ENCODE data around the gene RPL12.
"Not testable (repeated sequence)": the region's sequence is repeated elsewhere in the genome, so short reads cannot be mapped to it uniquely, and the experiment has no call there.

The RPL12 gene

DNA sequence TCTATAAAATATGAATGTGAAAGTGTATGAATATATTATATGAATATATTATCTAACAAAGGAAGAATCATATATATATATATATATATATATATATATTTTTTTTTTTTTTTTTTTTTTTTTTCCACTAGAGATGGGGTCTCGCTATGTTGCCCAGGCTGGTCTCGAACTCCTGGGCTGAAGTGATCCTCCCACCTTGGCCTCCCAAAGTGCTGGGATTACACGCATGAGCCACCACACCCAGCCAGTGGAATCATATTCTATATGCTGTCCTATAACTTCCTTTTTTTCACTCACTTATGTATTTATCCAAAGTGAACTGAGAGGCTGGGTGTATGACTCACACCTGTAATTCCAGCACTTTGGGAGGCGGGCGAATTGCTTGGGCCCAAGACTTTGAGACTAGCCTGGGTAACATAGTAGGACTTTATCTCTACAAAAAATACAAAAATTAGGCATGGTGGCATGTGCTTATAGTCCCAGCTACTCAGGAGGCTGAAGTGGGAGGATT is 15.3 kb upstream of the RPL12 start:
- DNase-seq: not testable (repeated sequence)

DNA sequence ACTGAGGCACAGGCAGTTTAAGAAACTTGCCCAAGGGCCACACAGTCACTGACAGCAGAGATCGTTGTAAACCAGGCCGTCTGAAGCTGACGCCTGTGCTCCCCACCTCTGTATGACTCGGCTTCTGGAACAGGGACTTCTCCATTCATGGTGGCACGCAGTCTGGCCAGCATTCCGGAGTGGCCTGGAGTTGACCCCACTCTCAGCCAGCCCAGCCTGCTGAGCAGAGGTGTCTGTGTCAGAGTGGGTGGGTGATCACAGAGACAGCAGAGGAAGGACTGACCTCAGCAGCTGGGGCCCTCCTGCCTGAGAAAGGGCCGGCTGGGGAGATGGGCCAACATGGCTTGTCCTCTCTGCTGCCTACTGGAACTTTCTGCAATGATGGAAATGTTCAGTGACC is 12.7 kb upstream of the RPL12 start:
- DNase-seq: no peak

DNA sequence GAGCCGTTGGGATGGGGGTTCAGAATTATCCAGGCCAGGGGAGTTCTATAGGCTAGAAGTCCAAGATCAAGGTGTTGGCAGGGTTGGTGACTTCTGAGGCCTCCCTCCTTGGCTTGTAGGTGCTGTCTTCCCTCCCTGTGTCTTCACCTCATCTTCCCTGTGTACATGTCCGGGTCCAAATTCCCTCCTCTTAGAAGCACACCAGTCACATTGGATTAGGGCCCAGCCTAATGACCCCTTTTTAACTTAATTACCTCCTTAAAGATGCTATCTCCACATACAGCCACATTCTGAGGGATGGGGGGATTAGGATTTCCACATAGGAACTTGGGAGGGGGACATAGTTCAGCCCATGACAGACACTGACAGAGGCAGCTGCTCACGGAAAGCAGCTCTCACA is 12.2 kb upstream of the RPL12 start:
- DNase-seq: no peak

DNA sequence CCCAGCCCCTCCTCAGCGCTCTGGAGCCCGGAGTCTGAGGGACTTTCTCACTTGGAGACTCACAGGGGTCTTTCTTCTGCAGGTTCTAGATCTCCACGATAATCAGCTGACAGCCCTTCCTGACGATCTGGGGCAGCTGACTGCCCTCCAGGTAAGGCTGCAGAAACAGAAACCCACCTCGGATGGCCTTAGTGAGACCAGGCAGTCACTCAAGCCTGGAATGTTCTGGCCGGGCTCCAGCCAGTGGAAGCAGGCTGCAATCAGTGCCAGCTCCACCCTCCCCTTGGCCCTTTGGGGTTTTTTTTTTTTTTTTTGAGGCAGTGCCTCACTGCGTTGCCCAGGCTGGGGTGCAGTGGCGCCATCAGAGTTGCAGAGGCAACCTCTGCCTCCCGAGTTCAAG is 7.7 kb upstream of the RPL12 start:
- no peak for DNase-seq

DNA sequence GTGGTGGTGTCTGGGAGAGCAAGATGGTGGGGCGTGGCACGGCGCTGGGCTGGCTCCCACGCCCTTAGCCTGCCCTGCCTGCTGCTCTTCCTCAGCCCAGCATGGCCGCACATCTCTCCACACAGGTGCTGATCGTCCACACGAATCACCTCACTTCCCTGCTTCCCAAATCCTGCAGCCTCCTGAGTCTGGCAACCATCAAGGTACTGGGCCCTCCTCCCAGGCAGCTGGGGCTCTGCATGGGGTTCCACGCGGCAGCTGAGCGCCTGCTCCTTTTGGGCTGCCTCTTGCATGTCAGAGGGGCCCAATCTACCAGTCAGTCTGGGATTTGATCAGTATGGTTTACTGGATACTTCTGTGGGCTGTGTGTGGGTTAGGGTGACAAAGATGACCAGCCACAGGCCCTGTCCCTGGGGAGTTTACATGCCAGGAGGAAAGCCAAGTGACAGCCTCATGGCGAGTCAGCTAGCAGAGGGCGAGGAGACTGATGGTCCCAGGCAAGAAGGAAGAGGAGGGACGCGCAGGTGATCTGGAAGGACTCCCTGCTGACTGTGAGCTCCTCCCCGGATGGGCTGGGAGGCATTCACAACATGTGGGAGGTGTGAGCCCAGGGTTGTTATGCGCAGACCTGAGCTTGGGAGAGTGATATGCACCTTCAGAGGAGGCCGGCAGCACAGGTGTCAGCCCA is 6.1 kb upstream of the RPL12 start:
- DNase-seq: no peak

DNA sequence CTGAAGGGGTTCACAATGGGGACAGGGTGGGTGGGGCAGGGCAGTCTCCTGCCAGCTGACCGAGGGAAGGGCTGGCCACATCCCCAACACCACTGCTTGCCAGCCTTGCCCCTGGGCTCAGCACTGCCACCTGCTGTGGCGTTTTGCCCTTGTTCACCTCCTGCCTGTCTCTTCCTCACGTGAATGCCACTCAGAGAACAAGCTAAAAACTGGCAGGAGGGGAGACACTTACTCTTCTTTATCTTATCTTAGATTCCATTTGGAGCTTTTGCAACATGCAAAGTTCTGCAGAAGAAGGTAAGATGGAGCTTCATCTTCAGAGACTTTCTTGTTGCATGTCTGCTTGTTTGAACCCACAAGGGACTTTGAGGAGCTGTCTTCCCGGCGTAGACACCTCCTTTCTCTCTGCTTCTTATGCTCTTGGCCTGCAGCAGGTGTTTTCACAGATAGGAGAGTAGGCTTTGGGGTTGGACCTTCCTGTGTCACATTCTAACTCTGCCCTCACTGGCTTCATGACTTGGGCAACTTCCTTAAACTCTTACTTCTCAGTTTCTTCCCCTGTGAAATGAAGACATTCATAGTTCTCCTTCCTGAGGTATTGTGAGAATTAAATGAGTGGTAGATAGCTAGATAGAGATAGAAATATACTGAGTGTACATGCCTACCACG is 4.3 kb upstream of the RPL12 start:
- DNase-seq: no peak

DNA sequence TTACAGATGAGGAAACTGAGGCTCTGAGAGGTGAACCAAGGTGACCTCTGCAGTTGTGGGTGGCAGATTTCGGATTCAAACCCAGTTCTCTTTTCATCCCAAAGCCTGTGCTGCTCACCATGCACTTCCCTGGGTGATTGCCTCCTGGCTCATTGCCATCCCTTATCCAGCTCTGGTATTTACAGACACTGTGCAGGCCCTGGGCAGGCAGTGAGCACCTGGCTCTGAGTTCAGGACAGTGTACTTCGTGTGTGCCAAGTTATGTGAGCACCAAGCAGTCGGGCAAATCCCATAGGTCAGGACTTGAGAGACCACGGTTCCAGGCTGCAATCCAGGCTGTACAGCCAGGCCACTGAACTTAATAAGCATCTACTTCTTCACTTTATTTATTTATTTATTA is 1.5 kb upstream of the RPL12 start:
- no peak for DNase-seq

DNA sequence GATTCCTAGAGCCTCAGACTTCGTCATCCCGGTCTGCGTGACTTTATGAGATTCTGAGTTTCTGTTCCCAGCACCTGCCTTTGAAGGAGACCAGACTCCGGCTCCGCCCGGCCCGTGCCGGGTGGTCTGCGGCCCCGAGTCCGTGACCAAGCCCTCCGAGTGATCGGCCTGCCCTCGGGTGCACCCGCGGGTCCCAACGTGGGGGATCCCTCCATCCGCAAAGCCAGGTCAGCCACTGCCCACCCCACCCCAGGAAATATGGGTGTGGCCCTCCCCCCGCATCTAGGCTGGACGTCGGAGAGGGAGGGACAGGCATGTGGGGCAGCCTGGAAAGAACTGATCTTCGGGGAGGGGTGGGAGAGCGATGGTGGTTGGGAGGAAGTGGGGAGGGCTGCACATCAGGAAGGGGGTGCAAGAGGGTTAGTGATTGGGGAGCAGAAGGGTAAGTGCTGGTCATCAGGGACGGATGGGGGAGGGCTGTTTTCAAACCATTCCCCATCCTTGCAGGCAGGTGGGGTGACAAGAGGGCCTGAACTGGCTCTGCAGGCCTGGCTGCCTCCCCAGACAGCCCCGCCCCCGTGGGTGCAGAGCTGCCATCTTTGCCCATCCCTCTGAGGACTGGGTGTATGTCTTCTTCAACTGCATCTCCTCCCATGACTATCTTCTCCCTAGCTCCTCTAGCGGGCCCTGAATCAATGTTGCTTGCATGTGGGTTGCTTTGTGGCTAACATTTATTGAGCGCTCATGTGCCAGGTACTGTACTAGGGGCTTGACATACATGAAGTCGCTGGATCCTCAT is 851 bp upstream of the RPL12 start:
- DNase-seq: peak; percentile 26

DNA sequence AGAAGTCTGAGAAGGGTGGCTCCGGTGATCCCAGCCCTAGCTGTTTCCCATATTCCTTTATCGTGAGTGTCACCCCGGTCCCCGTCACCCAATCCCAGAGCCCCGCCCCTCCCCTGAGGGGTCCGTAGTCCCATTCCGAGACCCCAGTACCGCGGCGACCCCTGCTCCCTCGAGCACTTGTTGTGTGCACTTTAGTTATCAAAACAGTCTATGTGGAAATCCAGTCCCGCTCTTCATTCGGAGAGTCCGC is 327 bp upstream of the RPL12 start:
- no peak for DNase-seq

DNA sequence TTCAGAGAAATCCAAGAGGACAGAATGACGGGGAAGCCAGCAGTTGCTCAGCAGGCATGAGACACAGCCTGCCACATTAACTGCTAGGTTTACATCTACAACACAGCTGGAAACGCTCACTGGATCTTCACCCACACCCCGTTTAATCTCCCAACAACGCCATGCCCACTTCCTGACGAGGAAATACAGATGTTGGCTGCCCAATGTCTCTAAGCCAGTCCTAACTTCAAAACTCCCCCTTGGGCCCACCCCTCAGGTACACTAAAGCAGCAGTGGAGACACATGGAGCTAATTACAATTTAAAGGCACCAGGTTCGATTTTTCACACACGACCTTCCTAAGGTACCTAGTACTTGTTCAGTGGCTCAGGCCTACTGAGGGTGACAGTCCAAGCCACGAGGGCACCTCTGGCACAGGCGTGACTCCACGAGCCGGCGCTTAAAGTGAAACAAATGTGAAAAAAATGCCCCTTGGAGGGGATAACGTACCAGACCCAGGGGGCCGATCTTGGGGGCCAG is 904 bp downstream of the RPL12 start:
- DNase-seq: no peak

DNA sequence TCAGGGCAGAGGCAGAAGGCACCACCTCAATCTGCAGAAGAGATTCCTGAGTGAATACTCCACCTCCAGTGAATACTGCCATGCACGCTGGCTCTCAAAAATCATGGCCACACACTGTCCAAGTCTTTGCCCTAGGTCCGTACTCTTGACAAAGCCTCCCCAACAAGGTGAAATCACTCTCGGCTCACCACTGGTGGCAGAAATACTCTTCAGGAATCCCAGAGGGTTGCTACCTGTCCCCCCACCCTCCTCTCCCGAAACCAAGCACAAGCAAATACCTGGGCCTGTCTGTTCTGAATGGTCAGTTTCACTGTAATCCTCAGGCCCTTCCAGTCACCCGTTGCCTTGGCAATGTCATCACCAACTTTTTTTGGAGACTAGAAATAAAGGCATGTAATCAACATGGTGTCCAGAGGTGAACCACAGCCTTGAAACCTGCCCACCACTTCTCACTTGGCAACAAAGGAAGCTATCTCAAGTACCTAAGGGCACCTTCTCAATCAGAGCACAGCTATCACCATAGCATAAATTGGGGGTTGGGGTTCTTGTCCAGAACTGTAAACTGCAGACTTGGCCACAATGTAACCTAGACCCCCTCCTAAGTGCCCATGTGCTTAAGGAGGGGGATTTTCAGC is 1.8 kb downstream of the RPL12 start:
- DNase-seq: no peak

DNA sequence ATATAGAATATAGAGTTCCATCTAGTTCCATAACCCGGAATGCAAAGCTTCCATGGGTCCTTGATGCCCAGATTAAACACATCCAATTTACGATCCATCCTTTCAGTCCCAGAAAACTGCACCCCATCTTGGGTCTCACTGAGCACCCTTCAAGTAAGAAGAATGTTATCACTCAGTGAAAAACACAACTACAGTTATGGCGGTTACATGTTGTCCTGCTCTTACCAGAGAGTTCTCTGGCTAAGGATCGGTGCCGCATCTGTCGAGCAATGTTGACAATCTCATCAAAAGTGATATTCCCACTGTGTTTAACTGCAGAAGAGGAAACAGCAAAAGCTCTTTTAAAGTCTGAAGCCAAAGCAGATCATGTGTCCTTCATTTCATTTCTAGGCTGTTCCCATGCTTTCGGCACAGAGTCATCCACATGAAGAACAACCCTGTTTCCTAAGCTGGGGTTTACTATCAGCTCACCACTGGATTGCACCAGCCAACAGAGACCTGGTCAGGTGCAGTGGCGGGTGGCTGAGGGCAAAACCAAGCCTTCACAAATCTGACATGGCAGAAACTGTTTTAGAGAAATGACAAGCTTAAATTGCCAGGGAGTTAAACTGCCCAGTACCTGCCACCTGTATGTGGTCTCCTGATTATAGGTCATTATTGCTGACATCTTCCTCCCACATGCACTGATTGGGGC is 2.9 kb downstream of the RPL12 start:
- DNase-seq: no peak

DNA sequence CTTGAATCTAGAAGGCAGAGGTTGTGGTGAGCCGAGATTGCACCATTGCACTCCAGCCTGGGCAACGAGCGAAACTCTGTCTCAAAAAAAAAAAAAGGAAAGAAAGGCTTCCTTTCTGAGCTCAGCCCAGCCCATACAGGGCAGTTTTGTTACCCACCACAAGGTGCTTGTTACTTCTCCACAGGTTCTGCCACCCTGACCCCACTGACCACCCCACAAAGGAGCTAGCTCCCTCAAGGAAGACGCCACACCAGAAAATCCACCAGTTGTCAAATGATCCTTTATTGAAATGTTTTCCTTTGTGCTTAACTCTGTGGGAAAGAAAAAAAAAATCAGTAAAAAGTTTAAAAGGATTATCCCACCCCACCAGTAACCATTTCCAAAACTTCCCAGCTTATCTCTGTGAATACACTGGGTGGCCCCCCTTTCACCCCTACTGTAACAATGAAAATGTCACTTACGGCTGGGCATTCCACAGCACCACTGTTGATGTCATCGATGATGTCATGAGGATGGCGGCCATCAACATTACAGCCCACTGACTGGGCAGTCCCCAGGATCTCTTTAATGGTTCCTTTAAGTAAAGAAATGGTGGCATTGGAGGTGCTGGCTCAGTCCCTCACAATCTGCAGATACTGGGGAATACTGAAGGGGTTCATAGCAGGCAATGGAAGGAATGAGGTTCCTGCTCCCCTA is 3.6 kb downstream of the RPL12 start:
- no peak for DNase-seq

DNA sequence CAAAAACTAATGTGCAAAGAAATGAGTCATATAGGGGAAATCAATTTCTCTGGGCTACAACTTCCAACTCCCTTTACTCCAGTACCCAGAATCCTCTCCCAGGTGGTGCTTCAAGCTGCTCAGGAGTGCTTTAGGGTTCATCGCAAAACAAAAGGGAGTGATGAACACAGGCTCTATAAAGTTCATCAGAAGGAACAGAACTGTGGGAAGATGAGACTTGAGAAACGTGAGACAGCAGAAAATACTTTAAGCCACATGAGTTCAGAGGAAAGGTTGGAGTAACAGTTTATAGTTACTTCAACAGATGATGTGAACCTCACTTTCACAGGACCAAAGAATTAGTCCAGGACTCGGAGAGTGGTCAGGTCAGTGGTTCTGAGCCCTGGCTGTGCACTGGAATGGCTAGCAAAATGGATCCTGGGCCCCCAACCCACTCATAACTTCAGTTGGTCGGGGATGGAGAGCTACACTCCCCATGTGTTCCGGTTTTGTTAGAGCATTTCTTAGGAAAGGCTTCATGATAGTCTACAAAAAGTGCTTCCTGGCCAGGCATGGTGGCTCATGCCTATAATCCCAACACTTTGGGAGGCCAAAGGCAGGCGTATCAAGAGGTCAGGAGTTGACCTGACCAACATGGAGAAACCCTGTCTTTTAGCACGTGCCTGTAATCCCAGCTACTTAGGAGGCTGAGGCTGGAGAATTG is 4.3 kb downstream of the RPL12 start:
- DNase-seq: no peak

DNA sequence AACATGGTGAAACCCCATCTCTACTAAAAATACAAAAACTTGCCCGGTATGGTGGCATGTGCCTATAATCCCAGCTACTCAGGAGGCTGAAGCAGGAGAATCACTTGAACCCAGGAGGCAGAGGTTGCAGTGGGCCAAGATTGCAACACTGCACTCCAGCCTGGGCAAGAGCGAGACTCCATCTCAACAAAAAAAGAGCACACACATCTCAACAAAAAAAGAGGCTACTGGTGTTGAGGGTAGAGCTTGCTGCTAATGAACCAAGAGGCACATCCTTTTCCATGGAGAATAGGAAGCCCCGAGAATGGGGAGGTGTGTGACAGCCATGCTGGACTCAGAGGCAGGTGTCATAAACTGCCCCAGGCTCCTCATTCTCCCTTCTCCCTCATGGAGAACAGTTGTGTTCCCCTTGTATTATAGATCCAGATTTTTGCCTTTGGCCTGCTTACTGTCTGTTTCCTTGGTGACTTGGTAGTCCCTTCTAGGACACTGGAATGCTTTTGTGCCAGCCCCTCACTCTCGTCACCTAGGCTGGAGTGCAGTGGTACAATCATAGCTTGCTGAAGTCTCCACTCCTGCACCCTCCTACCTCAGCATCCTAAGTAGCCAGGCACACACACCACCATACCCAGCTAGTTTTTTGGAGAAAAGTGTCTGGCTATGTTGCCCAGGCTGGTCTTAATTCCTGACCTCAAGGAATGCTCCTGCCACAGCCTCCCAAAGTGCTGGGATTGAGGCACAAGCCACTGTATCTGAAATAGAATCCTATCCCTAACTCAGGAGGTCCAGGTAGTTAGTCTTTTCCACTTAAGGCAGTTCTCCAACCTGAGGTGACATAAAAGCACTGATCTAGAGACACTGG is 5.1 kb downstream of the RPL12 start:
- no peak for DNase-seq

DNA sequence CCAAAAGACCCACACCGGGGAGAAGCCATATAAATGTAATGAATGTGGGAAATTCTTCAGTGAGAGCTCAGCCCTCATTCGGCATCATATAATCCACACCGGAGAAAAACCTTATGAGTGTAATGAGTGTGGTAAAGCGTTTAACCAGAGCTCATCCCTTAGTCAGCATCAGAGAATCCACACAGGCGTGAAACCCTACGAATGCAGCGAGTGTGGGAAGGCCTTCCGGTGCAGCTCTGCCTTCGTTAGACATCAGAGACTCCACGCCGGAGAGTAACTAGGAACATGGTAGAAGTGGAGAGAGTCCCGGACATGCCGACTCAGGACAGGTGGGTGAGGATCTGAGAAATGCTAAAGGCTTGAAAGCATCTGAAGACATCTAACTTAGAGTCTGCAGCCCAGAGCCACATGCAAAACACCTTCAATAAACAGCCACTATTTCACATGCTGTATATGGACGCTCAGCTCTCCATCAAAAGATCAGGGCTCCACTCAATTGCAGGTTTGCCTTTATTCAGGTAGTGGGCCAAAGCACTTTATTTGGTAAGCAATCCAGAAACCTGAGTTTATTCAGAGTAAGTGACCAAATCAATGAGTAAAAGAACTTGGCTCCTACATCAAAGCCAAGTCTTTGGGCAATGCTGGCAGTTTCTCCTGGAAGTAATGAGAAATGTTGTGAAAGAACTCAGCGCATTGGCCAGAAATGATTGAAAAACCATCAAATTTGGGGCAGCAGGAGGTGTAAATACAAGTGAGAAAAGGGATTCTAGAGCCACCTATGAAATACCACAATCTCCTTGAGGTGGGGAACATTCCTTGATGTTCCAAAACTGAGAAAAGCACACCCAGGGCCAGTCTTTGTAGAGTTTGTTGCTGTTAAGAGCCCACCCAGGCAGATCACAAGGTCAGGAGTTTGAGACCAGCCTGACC is 6.0 kb downstream of the RPL12 start:
- no peak for DNase-seq

DNA sequence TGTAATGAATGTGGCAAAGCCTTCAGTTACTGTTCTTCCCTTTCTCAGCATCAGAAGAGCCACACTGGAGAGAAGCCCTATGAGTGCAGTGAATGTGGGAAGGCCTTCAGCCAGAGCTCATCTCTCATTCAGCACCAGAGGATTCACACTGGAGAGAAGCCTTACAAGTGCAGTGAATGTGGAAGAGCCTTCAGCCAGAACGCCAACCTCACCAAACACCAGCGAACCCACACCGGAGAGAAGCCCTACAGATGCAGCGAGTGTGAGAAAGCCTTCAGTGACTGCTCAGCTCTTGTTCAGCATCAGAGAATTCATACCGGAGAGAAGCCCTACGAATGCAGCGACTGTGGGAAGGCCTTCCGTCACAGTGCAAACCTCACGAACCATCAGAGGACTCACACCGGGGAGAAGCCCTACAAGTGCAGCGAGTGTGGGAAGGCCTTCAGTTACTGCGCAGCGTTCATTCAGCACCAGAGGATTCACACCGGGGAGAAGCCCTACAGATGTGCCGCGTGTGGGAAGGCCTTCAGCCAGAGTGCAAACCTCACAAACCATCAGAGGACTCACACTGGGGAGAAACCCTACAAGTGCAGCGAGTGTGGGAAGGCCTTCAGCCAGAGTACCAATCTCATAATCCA is 6.8 kb downstream of the RPL12 start:
- DNase-seq: no peak

DNA sequence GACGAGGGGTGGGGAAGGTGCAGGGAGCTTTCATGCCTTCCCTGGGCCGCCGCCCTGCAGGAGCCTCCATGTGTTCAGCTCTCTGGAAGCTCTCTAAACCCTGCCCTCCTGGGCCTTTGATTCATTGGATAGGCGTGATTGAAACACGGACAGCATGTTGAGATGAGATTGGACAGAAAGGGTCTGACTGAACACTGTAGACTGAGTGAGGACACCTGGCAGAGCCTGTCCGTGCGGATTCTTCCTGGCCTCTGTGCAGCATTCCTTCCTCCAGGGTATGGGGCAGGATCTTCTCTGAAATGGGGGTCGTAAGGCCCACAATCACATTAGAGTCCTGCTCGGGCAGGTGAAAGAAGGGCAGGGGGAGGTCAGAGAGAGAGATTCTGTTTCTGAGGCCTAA is 12.8 kb downstream of the RPL12 start:
- no peak for DNase-seq

Data from activated CD4-positive, alpha-beta T cell treated with anti-CD3 and anti-CD28 coated beads for 1 hour (primary cell).